SK-N-SH (cell line): ENCODE measurements around the gene MRPL58. TPM values are rescaled to one million over a fixed set of nuclear protein-coding genes. Genes with fewer than 3 reads are reported as not detected.
A peak's percentile ranks its signal among the peaks of the same experiment; 100 is the strongest.

ENCODE experiments used
- CTCF ChIA-PET: fragments of 300-600, 350-600 bp; formaldehyde crosslinking; extraction: SDS; loops from one replicate; lab custom pipeline; 2021; lab: Yijun Ruan, JAX
- POLR2A ChIA-PET: fragments of 350-600 bp; sonication (Branson Sonifier 250); formaldehyde crosslinking; extraction: SDS; loops from one replicate; lab custom pipeline; 2020; ENCODE audit warnings: antibody characterized with exemption, inconsistent platforms; lab: Yijun Ruan, JAX
- DNase-seq: peaks from one replicate; pipeline ENCODE4 v3.0.0; 2012
- H2AFZ ChIP-seq: fragments of 200-600 bp; sonication (generic); 2 replicates; pipeline ENCODE4 v1.8.1; 2016; ENCODE audit warnings: antibody characterized with exemption, mild to moderate bottlenecking, low read depth
- H3F3A ChIP-seq: fragments of 200-600 bp; sonication (generic); replicated peaks from 2 replicates; pipeline ENCODE3; 2016; ENCODE audit warnings: antibody characterized with exemption, mild to moderate bottlenecking; ENCODE audit not compliant: insufficient read depth
- H3K27ac ChIP-seq, 2 experiments: fragments of 200-500 bp in 1 of 2; fragments of 200-600 bp in 1 of 2; sonication (Bioruptor generic) in 1 of 2; sonication (generic), shearing (Covaris generic) in 1 of 2; 2 replicates each; pipeline versions ENCODE4 v1.5.1 to v1.6.1; 2014 to 2016; ENCODE audit warnings: low read depth in 2 of 2, inconsistent platforms in 1 of 2, low read length in 1 of 2, mild to moderate bottlenecking in 1 of 2, mixed read lengths in 1 of 2
- H3K27me3 ChIP-seq: fragments of 200-600 bp; sonication (generic), shearing (Covaris generic); 2 replicates; pipeline ENCODE4 v1.6.1; 2016; ENCODE audit warnings: mixed run types; ENCODE audit not compliant: insufficient read depth
- H3K36me3 ChIP-seq, 2 experiments: fragments of 200-500 bp in 1 of 2; fragments of 200-600 bp in 1 of 2; sonication (Bioruptor generic) in 1 of 2; sonication (generic) in 1 of 2; replicated peaks in 1 of 2; 2 replicates each; pipeline versions ENCODE3 to v1.5.1; 2014 to 2016; ENCODE audit warnings: low read length in 1 of 2, mild to moderate bottlenecking in 1 of 2; ENCODE audit not compliant: insufficient read depth in 2 of 2, control insufficient read depth in 1 of 2
- H3K4me1 ChIP-seq, 2 experiments: fragments of 200-500 bp in 1 of 2; fragments of 200-600 bp in 1 of 2; sonication (Bioruptor generic) in 1 of 2; sonication (generic), shearing (Covaris generic) in 1 of 2; 2 replicates each; pipeline versions ENCODE4 v1.5.1 to v1.6.1; 2014 to 2016; ENCODE audit warnings: low read depth in 1 of 2, low read length in 1 of 2, mixed run types in 1 of 2; ENCODE audit not compliant: insufficient read depth in 2 of 2, control insufficient read depth in 1 of 2
- H3K4me2 ChIP-seq: fragments of 200-600 bp; sonication (generic), shearing (Covaris generic); 2 replicates; pipeline ENCODE4 v1.6.1; 2017; ENCODE audit warnings: mixed run types
- H3K4me3 ChIP-seq, 2 experiments: fragments of 200-500 bp in 1 of 2; fragments of 200-600 bp in 1 of 2; sonication (Bioruptor generic) in 1 of 2; sonication (generic), shearing (Covaris generic) in 1 of 2; 2 replicates each; pipeline versions ENCODE4 v1.5.1 to v1.8.1; 2014 to 2016; ENCODE audit warnings: low read depth in 2 of 2, inconsistent platforms in 1 of 2, low read length in 1 of 2, mild to moderate bottlenecking in 1 of 2, mixed read lengths in 1 of 2, moderate library complexity in 1 of 2
- H3K79me2 ChIP-seq: fragments of 200-600 bp; sonication (generic); 2 replicates; pipeline ENCODE4 v1.8.1; 2017; ENCODE audit warnings: mild to moderate bottlenecking; ENCODE audit not compliant: insufficient read depth
- H3K9ac ChIP-seq: fragments of 200-600 bp; sonication (generic); 2 replicates; pipeline ENCODE4 v1.6.1; 2017; ENCODE audit warnings: mixed run types
- H3K9me2 ChIP-seq: fragments of 200-600 bp; sonication (generic); 2 replicates; pipeline ENCODE4 v1.6.1; 2017; ENCODE audit warnings: mixed run types
- H3K9me3 ChIP-seq: fragments of 200-600 bp; sonication (generic); 2 replicates; pipeline ENCODE4 v1.6.1; 2017; ENCODE audit warnings: mixed run types, mild to moderate bottlenecking, moderate library complexity
- H4K20me1 ChIP-seq: fragments of 200-600 bp; sonication (generic); 2 replicates; pipeline ENCODE4 v1.6.1; 2017; ENCODE audit warnings: mild to moderate bottlenecking, mixed run types; ENCODE audit not compliant: insufficient read depth
- CHD2 ChIP-seq: fragments of 150-350 bp; IDR thresholded peaks from 2 replicates; pipeline ENCODE4 v1.6.1; 2018; ENCODE audit warnings: low read length; ENCODE audit not compliant: partially characterized antibody
- CTCF ChIP-seq: fragments of 200-600 bp; sonication (generic); IDR thresholded peaks from 2 replicates; pipeline ENCODE4 v1.6.1; 2017; ENCODE audit warnings: antibody characterized with exemption, mild to moderate bottlenecking, moderate library complexity
- ELF1 ChIP-seq: IDR thresholded peaks from 2 replicates; pipeline ENCODE4 v1.4.0; 2012
- EP300 ChIP-seq, 2 experiments: IDR thresholded peaks; 2 replicates each; pipeline versions ENCODE4 v1.4.0 to v1.6.1; 2012; ENCODE audit warnings: borderline replicate concordance in 1 of 2, low read depth in 1 of 2, low read length in 1 of 2
- EZH2phosphoT487 ChIP-seq: fragments of 200-600 bp; sonication (generic); IDR thresholded peaks from 2 replicates; pipeline ENCODE4 v1.6.1; 2017; ENCODE audit warnings: low read depth, mixed run types, mild to moderate bottlenecking, antibody characterized with exemption, moderate library complexity, borderline replicate concordance
- FOSL2 ChIP-seq: IDR thresholded peaks from 2 replicates; pipeline ENCODE4 v1.4.0; 2012; ENCODE audit warnings: low read depth, mild to moderate bottlenecking, moderate library complexity, borderline replicate concordance
- GATA2 ChIP-seq: sonication (generic); formaldehyde crosslinking; IDR thresholded peaks from 2 replicates; pipeline ENCODE4 v1.5.0; 2020; ENCODE audit warnings: mild to moderate bottlenecking, missing genetic modification reagents
- IRF3 ChIP-seq: fragments of 150-350 bp; IDR thresholded peaks from 2 replicates; pipeline ENCODE4 v1.6.1; 2016; ENCODE audit warnings: mild to moderate bottlenecking, low read depth, low read length
- JUND ChIP-seq: IDR thresholded peaks from 2 replicates; pipeline ENCODE4 v1.4.0; 2012
- MAX ChIP-seq: IDR thresholded peaks from 2 replicates; pipeline ENCODE4 v1.4.0; 2012; ENCODE audit warnings: low read depth
- MEF2A ChIP-seq: IDR thresholded peaks from 2 replicates; pipeline ENCODE4 v1.4.0; 2012; ENCODE audit warnings: low read depth, borderline replicate concordance
- NFIC ChIP-seq: IDR thresholded peaks from 2 replicates; pipeline ENCODE4 v1.4.0; 2012; ENCODE audit warnings: borderline replicate concordance
- RAD21 ChIP-seq: IDR thresholded peaks from 2 replicates; pipeline ENCODE4 v1.6.1; 2012; ENCODE audit warnings: mild to moderate bottlenecking, low read length
- RCOR1 ChIP-seq: fragments of 150-350 bp; IDR thresholded peaks from 2 replicates; pipeline ENCODE4 v1.6.1; 2017; ENCODE audit warnings: antibody characterized with exemption, low read length
- TCF12 ChIP-seq: IDR thresholded peaks from 2 replicates; pipeline ENCODE4 v1.4.0; 2012
- TEAD4 ChIP-seq: IDR thresholded peaks from 2 replicates; pipeline ENCODE4 v1.4.0; 2012; ENCODE audit warnings: mild to moderate bottlenecking, borderline replicate concordance; ENCODE audit not compliant: insufficient read depth
- YY1 ChIP-seq: IDR thresholded peaks from 2 replicates; pipeline ENCODE4 v1.4.0; 2012; ENCODE audit warnings: low read depth, mild to moderate bottlenecking
- ZBTB33 ChIP-seq: IDR thresholded peaks from 2 replicates; pipeline ENCODE4 v1.4.0; 2012; ENCODE audit warnings: low read depth, borderline replicate concordance
- WGBS: methylation state at CpG from one replicate; pipeline ENCODE4 v1.1.6; 2017; ENCODE audit warnings: low lambda C conversion rate; 5-methylcytosine and 5-hydroxymethylcytosine counted together
- polyA plus RNA-seq, 3 experiments: library from polyadenylated mRNA; depleted of rRNA; stranded (reverse); fragments of >200 nt; gene quantifications; 2 replicates each; pipeline ENCODE4 v1.2.3, GENCODE V29; 2012
- TF ChIP-seq, protein P1 (sequence below): IDR thresholded peaks from 2 replicates; pipeline ENCODE4; 2012

The MRPL58 gene
- polyA plus RNA-seq, 1 of the 3 experiments (the other 2 are of a cell fraction), result 87.3 TPM

DNA sequence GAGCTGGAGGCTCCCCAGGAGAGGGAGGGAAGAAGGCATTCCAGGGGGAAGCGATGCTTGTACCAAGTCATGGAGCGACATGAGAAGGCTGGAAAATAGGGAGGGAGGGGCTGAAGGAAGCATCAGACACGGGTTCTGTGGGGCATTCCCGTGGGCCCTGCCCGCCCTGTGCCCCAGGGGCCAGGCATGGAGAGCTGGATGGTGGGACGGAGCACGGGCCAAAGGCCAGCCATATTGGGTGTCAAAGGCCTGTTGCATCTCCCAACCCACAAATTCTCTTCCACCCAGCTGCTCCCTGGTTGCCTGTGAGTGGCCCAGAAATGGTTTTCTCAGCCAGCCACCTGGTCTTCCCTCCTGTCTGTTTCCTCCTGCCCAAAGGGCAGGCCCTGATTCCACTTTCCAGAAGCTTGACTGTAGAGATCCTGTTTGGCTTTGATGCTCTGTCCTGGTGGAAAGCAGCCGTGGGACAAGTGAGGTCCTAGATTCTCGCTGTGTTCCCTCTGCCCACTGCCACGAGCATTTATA, 21.8 kb upstream of the MRPL58 start:
- no peak overlapping the region for H3K9ac ChIP-seq
- H3K4me3 ChIP-seq, result no peak overlapping the region; a peak in 1 of 4 replicates
- H2AFZ ChIP-seq, result no peak overlapping the region
- ChIA-PET POLR2A (interaction anchor here (0.9 to 6.9 kb wide), 8 partner anchors 8 to 118 kb away, joined by 3 to 197 read pairs (median 6); partner anchors contain the start of genes FDXR, HID1 and MRPL58), CTCF (interaction anchor here (0.6 to 10.9 kb wide), 12 partner anchors 11 to 422 kb away, joined by 3 to 136 read pairs (median 5); partner anchors contain the start of genes HID1, MRPL58, OTOP2 and USH1G)
- no peaks in the 10 kb centered on the region for H3K9me2 ChIP-seq
- H3K4me1 ChIP-seq, result peaks cover 6 to 35% of the 10 kb centered on the region in 2 experiments; a peak in 2 of 4 replicates
- H3F3A ChIP-seq, result peaks cover 17% of the 10 kb centered on the region
- peaks cover 2% of the 10 kb centered on the region in 2 experiments for H3K36me3 ChIP-seq
- no peaks in the 10 kb centered on the region for H3K27me3 ChIP-seq
- H3K27ac ChIP-seq, result peak overlapping the region in 1 of 2 experiments; percentile 92; a peak in 2 of 4 replicates
- no peak for DNase-seq
- no peak overlapping the region for H3K4me2 ChIP-seq
- TF ChIP-seq EZH2phosphoT487, result no peak
- no peak for TF ChIP-seq MEF2A
- TF ChIP-seq JUND, result no peak
- no peak for TF ChIP-seq TCF12
- no peak for TF ChIP-seq IRF3
- TF ChIP-seq MAX, result no peak
- TF ChIP-seq RCOR1, result no peak
- no peak for TF ChIP-seq CHD2
- no peak for TF ChIP-seq ELF1
- TF ChIP-seq, protein P1, sequence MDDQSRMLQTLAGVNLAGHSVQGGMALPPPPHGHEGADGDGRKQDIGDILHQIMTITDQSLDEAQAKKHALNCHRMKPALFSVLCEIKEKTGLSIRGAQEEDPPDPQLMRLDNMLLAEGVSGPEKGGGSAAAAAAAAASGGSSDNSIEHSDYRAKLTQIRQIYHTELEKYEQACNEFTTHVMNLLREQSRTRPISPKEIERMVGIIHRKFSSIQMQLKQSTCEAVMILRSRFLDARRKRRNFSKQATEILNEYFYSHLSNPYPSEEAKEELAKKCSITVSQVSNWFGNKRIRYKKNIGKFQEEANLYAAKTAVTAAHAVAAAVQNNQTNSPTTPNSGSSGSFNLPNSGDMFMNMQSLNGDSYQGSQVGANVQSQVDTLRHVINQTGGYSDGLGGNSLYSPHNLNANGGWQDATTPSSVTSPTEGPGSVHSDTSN, result no peak
- no peak for TF ChIP-seq TEAD4
- H4K20me1 ChIP-seq, result no peaks in the 10 kb centered on the region; the same call in 1 of the 2 replicates
- H3K9me3 ChIP-seq, result no peaks in the 10 kb centered on the region
- peaks cover 74% of the 10 kb centered on the region for H3K79me2 ChIP-seq
- 95% methylated on average over 10 of the region's 10 CpGs for WGBS

GRCh38 chr17:74992223-74992622, 20.2 kb upstream of the MRPL58 start:
- Histone ChIP-seq H3K79me2 (peaks cover 87% of the 10 kb centered on the region), H2AFZ (no peak overlapping the region), H3K9ac (no peak overlapping the region), H3K9me3 (no peaks in the 10 kb centered on the region), H3K27ac (no peak overlapping the region; a peak in 1 of 4 replicates), H3K27me3 (no peaks in the 10 kb centered on the region), H3K9me2 (no peaks in the 10 kb centered on the region), H3K4me2 (no peak overlapping the region), H3K4me1 (peaks cover 6 to 31% of the 10 kb centered on the region in 2 experiments; a peak in 2 of 4 replicates), H3K36me3 (peaks cover 2 to 7% of the 10 kb centered on the region in 2 experiments), H3F3A (peaks cover 7% of the 10 kb centered on the region), H4K20me1 (no peaks in the 10 kb centered on the region; the same call in 1 of the 2 replicates), H3K4me3 (no peak overlapping the region)
- ChIA-PET CTCF (interaction anchor here (1.0 to 10.9 kb wide), 6 partner anchors 9 to 42 kb away, joined by 3 to 136 read pairs (median 16); partner anchors contain the start of gene MRPL58), POLR2A (interaction anchor here (6.9 kb wide), 1 partner anchor 19 kb away, joined by 197 read pairs; the partner anchor contains the start of gene MRPL58)
- WGBS, result 88% methylated on average over 2 of the region's 2 CpGs
- DNase-seq, result no peak
- TF ChIP-seq YY1 (no peak), IRF3 (no peak), CTCF (no peak), CHD2 (no peak), ZBTB33 (no peak), RAD21 (no peak), NFIC (no peak), EP300 (IDR thresholded peaks at IDR 0.05; ENCODE audit: borderline replicate concordance in 1 of 2, low read depth in 1 of 2, low read length in 1 of 2) (no peak), GATA2 (CRISPR knock-in tag) (no peak), FOSL2 (no peak), MAX (no peak)
